Measurements from ENCODE around the gene MRPS7.
"Not testable (repeated sequence)": the region's sequence is repeated elsewhere in the genome, so short reads cannot be mapped to it uniquely, and the experiment has no call there.

Gene MRPS7

DNA sequence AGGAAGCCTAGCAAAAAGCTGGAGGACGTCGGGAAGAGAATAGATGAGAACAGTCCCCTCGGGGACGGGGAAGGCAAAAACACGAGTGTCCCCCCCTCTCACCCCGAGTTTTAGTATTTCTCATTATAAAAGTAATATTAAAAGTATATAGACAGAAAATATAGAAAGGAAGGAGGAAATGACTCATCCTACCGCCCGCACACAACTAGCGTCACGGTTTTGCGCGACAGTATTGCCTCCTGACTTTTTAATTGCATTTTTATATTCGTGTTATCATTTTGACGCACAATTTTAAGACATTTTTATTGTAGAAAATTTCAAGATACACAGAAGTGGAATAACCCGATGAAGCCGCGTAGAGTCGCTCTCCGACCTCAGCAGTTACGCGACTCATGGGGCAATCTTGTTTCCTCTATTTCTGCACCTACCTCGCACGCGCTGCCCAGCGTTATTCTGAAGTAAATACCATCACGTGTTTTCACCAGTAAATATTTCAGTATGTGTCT is 28.2 kb downstream of the MRPS7 start:
- H3K27ac ChIP-seq = peak overlapping the region; percentile 77
- TF ChIP-seq, protein P1, sequence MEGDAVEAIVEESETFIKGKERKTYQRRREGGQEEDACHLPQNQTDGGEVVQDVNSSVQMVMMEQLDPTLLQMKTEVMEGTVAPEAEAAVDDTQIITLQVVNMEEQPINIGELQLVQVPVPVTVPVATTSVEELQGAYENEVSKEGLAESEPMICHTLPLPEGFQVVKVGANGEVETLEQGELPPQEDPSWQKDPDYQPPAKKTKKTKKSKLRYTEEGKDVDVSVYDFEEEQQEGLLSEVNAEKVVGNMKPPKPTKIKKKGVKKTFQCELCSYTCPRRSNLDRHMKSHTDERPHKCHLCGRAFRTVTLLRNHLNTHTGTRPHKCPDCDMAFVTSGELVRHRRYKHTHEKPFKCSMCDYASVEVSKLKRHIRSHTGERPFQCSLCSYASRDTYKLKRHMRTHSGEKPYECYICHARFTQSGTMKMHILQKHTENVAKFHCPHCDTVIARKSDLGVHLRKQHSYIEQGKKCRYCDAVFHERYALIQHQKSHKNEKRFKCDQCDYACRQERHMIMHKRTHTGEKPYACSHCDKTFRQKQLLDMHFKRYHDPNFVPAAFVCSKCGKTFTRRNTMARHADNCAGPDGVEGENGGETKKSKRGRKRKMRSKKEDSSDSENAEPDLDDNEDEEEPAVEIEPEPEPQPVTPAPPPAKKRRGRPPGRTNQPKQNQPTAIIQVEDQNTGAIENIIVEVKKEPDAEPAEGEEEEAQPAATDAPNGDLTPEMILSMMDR (conservative IDR thresholded peaks at IDR 0.05) = 0 out of 2 replicates have a peak, but pooled peaks have one; percentile 30

DNA sequence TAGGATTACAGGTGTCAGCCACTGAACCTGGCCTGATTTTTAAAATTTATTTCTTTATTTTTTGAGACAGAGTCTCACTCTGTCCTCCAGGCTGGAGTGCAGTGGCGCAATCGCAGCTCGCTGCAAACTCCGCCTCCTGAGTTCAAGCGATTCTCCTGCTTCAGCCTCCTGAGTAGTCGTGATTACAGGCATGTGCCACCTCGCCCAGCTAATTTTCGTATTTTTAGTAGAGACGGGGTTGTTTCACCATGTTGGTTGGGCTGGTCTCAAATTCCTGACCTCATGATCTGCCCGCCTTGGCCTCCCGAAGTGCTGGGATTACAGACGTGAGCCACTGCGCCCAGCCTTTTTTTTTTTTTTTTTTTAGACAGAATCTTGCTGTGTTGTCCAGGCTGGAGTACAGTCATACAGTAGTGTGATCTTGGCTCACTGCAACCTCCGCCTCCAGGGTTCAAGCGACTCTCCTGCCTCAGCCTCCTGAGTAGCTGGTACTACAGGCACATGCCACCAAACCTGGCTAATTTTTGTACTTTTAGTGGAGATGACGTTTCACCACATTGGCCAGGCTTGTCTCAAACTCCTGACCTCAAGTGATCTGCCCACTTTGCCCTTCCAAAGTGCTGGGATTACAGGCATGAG is 31.2 kb downstream of the MRPS7 start:
- H3K27ac ChIP-seq = not testable (repeated sequence)

DNA sequence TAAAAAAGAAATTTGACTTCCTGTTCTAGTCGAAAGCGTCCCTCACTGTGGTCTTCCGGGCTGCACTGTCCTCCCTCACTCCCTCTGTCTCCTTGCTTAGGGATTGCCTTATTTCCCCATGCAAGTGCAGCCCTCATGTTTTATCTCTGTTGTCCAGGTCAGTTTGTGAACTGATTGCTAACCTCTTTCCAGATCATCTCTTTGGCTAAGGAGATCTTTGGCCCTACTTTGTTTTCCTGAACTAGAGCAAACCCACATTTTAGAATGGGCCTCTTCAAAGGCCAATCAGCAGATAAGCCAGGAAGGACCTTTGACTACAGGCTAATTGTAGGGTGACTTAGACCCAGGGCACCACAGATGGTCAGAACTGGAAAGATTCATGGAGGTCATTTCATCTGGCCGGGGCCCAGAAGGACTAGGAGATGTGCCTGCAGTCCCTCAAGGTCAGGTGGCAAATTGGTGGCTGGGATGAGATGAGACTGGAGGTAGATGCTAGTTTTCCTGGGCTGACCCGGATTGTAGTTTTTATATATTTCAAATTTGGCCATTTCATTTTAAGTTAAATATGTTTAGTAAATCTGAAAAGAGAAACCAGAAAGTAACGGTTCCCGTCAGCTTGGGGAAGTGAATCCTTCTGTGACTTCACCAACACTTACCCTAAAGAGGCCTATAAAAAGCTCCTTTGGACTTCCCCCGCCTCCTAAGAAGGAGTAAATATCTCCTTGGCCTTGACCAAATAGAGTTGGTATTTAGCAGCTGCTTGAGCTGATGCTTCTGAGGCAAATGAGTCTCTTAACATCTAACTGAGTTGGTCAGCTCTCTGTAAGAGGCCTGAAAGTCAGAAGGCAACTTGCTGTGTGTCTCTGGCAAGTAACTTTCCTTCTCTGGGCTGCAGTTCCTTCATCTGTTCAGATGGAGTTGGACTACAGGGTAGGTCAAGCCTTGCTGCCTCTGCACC is 33.8 kb downstream of the MRPS7 start:
- TF ChIP-seq, protein P1 (conservative IDR thresholded peaks at IDR 0.05) = no peak
- H3K27ac ChIP-seq = no peak overlapping the region

DNA sequence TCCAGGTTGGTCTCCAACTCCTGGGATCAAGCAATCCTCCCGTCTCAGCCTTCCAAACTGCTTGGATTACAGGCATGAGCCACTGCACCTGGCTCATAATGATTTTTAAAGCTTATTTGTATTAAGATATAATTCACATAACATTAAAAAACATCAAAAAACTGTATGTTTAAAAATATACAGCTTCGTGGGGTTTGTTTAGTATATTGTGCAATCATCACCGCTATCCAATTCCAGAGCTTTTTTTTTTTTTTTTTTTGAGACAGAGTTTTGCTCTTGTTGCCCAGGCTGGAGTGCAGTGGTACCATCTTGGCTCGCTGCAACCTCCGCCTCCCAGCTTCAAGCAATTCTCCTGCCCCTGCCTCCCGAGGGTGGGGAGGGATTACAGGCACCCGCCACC is 38.6 kb downstream of the MRPS7 start:
- TF ChIP-seq, protein P1 (conservative IDR thresholded peaks at IDR 0.05) = no peak
- no peak overlapping the region for H3K27ac ChIP-seq

DNA sequence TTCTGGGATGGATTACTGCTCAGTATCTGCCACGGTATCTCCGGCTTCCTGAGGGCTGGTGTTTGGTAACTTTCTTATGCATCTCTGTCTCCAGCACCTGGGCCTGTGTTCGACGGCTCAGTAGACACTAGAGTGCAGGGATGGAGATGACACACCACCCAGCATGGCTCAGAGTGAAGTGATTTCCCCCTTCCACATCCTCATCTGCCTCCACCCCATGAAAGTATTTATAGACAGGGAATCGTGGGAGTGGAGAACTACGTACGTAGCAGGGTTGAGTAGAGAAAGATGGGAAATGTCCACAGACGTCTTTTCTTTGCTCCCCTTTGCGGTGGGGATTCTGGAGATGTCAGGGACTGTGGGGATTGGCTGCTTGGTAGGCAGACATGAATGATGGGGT is 39.4 kb downstream of the MRPS7 start:
- no peak overlapping the region for H3K27ac ChIP-seq
- TF ChIP-seq, protein P1 (conservative IDR thresholded peaks at IDR 0.05) = no peak

DNA sequence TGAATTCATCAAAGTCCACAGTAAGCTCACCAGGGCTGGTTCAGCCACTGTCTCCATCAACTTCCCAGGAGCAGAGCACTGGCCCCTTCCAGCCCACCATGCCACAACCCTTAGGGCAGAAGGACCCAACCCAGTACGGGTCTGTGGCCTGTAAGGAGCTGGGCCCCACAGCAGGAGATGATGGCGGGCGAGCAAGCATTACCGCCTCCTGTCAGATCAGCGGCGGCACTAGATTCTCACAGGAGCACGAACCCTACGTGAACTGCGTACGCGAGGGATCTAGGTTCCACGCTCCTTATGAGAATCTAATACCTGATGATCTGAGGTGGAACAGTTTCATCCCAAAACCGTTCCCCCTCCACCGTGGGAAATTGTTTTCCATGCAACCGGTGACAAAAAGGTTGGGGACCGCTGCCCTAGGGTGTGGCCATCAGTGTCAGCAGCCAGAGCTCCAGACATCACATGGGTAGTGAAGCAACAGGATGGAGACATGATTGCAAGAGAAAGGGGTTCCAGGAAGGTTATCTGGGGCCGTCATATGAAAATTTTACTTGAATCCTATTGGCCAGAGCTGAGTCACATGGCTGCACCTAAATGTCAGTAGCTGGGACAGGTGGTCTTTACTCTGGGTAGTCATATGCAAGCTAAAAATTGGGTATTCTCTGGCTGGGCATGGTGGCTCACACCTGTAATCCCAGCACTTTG is 40.0 kb downstream of the MRPS7 start:
- TF ChIP-seq, protein P1 (conservative IDR thresholded peaks at IDR 0.05) = no peak
- H3K27ac ChIP-seq = no peak overlapping the region

DNA sequence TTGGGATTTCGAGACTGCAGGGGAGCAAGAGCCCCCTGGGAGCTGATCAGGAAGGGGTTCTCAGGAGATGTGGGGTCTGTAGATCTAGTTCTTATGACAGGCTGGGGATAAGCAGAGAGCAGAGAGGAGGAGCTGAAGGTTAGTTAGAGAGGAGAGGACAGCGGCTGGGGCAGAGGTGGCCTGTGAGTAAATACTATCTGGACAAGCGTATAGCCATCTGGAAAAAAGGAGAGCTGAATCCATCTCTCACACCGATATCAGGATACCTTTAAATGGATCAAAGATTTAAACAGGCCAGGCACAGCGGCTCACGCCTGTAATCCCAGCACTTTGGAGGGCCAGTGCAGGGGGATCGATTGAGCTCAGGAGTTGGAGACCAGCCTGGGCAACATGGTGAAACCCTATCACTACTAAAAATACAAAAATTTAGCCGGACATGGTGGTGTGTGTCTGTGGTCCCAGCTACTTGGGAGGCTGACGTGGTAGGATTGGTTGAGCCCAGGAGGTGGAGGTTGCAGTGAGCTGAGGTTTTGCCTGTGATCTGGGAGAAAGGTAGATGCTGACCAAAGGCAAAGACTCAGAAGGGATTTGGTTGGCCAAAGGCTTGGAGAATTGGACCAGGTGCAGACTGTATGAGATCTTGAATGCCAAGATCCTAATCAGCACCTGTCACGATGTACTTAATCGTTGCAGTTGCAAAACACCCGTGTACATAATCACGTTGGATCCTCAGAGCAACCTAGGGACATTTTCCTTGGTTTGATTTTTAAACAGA is 46.5 kb downstream of the MRPS7 start:
- TF ChIP-seq, protein P1 (conservative IDR thresholded peaks at IDR 0.05) = no peak

More for the DNA sequence above, 46.5 kb downstream of the MRPS7 start:
- no peak overlapping the region for H3K27ac ChIP-seq

Measured in VCaP (cell line).